ENCODE results near the gene NAXE. TPM values are rescaled to one million over a fixed set of nuclear protein-coding genes. Genes with fewer than 3 reads are reported as not detected.
"Not testable (repeated sequence)": the region's sequence is repeated elsewhere in the genome, so short reads cannot be mapped to it uniquely, and the experiment has no call there.

Gene NAXE
- total RNA-seq, 1 donor from 2014 or later, result 58.5 TPM

DNA sequence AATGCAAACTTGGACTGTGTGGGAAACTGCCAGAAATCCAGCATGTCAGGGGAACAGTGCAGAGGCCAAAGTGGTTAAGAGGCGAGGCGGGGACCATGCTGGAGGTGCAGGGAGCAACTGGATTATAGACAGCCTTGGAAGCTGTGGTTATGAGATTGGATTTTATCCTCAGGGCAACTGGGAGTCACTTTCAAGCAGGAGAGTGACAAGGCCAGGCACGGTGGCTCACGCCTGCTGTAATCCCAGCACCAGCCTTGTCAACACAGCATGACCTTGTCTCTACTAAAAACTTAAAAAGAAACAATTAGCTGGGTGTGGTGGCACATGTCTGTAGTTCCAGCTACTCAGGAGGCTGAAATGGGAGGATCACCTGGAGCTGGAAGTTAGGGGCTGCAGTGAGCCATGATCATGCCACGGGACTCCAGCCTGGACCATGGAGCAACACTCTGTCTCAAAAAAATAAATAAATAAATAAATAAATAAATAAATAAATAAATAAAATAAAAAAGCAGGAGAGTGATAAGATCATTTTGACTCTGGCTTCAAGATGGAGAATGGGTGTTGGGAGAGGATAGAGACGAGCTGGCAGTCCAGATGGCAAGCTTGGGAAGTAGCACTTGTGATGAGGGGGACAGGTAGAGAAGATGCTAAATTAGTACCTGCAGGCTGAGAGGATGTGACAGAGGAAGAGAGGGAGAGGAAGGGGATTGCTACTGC lies 31.2 kb downstream of the NAXE start:
- DNase-seq (ENCODE audit: low read depth in 2 of 2), result no peak

DNA sequence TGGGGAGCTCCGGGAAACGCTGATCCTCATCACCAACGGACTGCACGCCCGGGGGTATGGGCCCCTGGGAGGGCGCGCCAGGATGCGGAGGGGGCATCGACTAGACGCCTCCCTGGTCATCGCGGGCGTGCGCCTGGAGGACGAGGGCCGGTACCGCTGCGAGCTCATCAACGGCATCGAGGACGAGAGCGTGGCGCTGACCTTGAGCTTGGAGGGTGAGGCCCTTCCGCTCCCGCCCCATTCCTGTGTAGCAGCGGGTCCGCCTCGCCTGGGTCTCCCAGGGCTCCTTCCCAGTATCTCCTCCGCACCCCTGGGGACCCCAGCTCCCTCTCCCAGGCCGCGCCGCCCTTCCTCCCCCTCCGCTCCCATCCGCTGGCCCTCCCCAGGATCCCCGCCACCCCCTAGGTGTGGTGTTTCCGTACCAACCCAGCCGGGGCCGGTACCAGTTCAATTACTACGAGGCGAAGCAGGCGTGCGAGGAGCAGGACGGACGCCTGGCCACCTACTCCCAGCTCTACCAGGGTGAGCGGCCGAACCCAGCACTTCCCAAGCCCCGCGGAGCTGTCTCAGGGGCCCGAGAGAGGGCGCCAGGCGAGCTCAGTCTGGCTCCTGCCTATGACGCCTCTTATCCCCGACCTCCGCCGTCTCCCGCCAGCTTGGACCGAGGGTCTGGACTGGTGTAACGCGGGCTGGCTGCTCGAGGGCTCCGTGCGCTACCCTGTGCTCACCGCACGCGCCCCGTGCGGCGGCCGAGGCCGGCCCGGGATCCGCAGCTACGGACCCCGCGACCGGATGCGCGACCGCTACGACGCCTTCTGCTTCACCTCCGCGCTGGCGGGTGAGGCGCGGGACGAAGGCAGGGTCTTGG lies 32.6 kb downstream of the NAXE start:
- peak; percentile 49 to 54 for DNase-seq (ENCODE audit: low read depth in 2 of 2)

DNA sequence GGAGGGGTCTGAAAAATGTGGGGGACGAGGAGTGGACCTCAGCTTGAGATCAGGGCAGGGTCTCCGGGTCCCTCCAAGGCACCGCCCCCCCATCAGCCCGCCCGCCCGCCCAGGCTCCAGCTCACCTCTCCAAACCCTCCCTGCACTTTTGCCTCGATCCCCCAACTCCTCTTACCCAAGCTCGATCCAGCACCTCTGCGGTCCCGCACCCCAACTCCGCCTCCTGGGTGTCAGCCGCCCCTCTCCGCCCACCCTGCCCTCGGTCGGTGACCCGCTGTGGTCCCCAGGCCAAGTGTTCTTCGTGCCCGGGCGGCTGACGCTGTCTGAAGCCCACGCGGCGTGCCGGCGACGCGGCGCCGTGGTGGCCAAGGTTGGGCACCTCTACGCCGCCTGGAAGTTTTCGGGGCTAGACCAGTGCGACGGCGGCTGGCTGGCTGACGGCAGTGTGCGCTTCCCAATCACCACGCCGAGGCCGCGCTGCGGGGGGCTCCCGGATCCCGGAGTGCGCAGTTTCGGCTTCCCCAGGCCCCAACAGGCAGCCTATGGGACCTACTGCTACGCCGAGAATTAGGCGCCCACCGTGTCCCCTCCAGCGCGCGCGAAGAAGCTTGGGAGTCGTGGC lies 33.3 kb downstream of the NAXE start:
- no peak for DNase-seq (ENCODE audit: low read depth in 2 of 2)

DNA sequence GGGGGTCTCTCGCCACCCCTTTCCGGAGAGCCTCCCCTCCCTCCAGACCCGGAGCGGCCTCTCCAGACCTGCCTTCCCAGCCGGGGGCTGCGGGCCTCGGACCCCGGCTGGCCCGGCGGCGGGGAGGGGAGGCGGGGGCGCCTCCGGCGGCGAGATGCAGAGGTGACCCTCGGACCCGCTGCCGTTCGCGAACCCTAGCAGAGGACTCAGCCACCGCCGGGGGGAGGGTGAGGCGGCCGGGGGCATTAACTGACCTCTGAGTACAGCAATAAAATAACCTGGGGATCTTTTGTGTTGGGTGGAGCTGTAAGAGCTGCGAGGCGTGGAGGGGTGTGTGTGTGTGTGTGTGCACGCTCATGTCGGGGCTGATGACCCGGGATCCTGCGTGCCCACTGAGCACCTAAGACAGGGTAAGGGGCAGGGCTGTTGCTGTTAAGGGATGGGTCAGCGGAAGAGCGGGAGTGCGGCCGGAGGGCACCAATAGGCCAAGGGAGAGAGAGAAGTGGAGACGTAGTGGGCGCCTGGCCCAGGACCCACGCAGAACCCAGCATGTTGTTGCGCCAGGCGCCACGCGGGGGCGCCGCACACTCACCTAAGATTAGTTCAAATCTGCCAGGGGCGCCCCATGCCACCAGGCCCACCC lies 34.0 kb downstream of the NAXE start:
- DNase-seq (ENCODE audit: low read depth in 2 of 2), result peak; percentile 42 to 63

DNA sequence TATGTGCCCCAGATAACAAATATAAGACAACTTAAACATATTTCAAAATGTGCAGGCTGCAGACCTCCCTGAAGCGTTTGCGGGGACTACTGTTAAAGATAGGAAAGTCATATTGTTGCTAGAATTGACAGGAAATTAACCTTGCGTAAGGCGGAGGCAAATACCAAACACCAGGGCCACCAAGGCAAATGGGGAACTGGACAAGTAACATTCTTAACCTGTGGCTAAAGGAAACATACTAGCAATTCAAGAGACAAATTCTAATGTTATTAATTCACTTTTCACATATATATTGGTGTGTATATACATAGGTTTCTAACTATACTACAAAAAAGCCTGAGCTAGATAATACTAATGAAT lies 34.5 kb downstream of the NAXE start:
- DNase-seq (ENCODE audit: low read depth in 2 of 2), result no peak

DNA sequence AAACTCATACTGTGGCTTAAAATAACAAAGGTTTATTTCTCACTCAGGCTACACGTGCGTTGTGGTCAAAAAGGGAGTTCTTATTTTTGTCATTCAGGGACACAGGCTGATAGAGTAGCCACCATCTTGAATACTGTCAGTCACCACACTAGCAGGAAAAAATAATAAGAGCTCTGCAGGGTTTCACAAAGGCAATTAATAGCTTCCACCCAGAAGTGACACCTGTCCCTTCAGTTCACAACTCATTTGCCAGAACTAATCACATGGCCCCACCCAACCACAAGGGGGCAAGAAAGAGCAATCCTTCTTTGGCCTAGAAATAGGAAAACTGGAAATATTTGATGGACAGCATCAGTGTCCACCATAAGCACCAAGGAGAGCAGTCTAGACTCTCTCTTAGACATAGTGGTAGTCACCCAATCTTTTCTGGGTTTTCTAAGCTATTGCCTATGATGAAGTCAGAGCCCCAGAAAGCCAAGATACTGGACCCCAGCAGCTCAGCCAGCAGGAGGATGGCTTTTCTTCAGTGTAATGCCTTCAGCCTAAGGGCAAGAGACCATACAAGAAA lies 35.8 kb downstream of the NAXE start:
- DNase-seq (ENCODE audit: low read depth in 2 of 2), result peak; percentile 73 to 77

DNA sequence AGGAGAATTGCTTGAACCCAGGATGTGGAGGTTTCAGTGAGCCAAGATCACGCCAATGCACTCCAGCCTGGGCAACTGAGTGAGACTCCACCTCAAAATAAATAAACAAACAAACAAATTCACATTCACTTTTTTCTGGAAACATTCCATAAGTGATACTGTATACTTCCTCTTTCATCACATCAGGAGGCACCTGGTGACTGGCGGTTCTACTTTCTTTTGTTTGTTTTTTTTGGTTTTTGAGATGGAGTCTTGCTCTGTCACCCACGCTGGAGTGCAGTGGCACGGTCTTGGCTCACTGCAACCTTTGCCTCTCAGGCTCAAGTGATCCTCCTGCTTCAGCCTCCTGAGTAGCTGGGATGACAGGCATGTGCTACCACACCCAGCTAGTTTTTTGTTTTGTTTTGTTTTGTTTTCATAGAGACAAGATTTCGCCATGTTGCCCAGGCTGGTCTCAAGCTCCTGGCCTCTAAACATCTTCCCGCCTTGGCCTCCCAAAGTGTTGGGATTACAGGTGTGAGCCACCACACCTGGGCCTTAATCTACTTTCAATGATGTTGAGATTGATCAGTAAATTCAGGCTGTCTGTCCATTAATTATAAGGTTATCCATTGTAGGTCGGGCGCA lies 38.4 kb downstream of the NAXE start:
- no peak for DNase-seq (ENCODE audit: low read depth in 2 of 2)

DNA sequence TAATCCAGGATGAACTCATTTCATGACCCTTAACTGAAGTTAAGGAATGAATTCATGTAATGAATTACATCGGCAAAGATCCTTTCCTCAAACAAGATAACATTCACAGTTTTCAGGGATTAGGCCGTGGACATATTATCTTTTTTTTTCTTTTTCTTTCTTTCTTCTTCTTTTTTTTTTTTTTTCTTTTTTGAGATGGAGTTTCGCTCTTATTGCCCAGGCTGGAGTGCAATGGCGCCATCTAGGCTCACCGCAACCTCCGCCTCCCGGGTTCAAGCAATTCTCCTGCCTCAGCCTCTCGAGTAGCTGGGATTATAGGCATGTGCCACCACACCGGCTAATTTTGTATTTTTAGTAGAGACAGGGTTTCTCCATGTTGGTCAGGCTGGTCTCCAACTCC lies 39.6 kb downstream of the NAXE start:
- not testable (repeated sequence) for DNase-seq (ENCODE audit: low read depth in 2 of 2)

DNA sequence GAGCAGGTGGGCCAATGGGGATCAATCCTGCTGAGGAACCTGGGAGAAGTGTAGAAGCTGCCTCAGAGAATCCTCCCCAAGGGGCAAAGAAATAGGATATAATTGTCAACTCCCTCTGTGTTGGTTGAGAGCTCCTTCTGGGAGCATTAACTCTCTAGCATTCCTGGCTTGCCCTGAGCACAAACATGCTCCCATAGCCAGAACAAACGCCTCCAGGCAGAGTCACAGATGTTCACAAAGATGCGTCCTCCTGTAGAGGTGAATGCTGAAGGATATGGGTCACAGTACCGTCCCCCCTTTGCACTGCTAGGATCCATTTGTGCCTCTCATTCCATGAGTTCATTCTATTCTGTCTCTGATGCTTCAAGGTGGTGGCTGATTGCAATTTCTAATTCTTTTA lies 40.8 kb downstream of the NAXE start:
- DNase-seq (ENCODE audit: low read depth in 2 of 2), result no peak

DNA sequence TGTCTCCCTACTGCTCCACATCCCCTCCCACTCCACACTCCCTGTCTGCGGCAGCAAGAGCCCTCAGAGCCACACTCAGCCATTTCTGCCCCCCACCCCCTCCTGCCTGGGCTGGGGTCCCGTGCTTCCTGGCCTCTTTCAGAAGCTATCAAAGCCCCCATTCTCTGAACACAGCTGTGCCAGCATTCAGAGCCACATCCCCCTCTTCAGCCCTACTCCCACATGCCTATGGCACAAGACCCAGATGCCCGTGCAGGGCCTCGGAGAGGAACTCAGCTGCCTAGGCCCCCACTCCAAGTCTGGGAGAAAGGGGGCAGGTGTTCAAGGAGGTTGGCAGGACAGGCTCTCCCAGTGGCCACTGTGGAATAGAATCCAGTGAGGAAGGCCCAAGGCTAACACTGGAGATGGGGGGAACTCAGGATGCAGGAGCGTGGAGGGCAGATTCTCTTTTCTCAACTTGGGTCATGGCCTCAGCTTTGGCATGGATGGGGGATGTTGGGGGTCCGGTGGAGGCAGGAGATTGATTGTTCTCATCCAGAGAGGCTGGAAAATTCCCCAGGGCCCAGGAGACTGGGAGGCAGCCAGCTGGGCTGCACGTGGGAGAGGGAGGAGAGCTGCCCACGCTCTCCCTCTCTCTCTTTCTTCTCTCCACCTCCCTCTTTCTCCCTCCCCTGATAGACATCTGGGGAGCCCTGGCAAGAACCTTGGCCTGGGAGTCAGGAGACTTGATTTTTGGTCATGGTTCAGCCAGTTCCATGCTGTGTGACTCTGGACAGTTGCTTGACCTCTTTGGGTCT lies 46.8 kb downstream of the NAXE start:
- no peak for DNase-seq (ENCODE audit: low read depth in 2 of 2)

DNA sequence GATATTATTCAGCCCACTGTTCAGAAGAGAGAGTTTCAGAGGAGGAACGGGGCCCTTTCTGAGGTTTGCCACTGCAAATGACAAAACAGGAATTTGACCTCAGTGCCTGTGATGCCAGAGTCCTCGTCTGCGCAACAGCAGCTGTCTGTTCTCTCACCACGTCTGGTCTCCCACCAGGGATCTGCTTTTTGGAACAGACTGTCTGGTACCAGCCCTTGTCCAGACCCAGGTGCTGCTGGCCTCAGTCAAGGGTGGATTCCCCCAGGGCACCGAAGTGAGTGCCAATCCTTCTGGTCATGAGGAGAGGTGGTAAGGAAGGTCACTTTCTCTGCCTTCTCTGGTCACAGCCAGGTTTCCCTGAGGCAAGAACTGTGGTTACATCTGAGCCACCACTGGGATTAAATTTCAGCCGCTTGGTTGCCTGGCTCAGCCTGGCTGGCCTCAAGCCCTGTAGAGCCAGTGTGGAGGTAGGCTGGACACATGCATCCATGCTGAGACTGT lies 48.1 kb downstream of the NAXE start:
- DNase-seq (ENCODE audit: low read depth in 2 of 2), result no peak

DNA sequence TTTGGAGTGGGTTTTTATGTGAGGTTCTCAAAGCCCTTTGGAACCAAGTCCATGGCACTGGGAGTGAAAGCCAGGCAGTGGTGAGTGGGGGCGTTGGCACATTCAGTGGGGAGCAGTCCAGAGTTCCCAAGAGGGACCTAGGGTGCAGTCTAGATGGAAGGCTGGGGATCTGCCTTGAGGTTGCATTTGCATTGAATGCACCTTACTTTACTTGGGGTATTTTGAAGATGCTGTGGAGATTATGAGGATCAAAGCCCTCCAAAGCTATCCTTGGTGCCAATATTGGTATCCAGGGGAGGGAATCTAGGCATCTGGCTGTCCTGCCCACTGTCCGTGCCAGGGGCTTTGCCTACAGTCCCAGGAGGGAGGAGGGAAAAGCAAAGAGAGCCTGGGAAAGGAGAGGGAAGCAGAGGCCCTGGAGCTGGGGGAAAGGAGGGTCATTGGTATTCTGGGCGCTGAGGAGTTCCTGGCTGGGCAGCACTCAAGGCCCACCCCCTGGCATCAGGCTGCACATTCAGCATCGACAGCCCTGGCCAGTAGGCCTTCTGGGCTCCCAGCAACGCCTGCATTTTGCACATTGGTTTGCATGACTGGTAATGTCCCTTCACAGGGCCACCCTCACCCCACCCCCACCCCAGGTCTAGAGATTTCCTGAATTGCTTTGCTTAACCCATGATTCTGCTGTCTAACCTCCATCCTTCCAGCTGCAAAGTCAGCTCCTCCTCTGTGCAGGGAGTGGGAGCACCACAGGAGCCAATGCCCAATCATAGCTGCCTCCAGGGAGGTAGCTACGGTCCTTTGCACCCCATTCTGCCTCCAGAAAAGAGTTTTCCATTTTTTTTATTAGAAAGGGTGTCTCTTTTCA lies 49.5 kb downstream of the NAXE start:
- no peak for DNase-seq (ENCODE audit: low read depth in 2 of 2)

DNA sequence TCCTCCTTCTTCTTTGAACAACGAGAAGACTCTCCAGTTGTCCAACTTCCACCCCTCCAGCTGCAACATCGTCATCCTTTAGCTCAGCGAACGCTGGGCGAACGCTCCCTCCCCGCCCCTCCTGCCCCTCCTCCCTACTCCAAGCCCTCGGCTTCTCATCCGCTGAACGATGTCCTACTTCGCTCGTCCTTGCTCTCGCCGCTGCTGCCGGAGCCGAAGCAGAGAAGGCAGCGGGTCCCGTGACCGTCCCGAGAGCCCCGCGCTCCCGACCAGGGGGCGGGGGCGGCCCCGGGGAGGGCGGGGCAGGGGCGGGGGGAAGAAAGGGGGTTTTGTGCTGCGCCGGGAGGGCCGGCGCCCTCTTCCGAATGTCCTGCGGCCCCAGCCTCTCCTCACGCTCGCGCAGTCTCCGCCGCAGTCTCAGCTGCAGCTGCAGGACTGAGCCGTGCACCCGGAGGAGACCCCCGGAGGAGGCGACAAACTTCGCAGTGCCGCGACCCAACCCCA lies 50.2 kb downstream of the NAXE start, which contains the start of gene BCAN:
TSS of gene BCAN (plus strand) at position 357 of the 504 bp plus-strand sequence. CDS start 3,938 bp downstream, outside the sequence.
- DNase-seq (ENCODE audit: low read depth in 2 of 2), result no peak

DNA sequence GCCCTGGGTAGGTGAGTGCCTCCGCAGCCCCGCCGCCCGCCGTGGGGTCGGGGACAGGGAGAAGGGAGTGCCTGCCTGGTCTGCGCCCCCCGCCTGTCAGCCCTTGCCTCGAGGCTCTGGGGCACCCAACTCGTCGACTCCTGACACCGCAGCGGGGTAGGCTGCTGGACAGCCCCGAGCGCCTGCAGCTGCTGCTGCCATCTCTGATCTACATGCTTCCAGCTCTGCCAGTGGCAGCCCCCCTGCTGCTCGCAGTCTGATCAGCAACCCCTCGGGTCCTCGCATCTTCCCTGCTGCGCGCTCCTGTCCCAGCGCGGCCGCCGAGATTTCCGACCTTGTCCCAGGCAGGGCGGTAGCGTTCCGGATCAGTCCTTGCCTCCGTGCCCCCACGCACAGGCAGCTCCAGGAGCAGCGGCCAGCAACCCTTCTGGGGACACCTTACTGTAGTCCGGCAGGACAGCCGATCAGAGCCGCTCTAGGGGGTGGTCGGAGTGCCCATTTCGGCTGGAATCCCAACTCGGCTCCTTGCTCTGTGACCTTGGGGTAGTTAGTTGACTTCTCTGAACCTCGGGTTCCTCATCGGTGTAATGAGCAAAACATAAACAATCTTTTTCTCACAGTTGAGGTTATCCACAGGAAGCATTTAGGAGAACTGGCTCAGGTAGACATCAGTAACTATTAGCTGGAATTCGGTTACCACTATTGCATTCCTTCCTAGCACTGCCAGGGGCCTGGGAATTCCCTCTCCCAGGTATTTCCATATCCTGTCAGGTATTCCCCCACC lies 50.9 kb downstream of the NAXE start:
- DNase-seq (ENCODE audit: low read depth in 2 of 2), result no peak

DNA sequence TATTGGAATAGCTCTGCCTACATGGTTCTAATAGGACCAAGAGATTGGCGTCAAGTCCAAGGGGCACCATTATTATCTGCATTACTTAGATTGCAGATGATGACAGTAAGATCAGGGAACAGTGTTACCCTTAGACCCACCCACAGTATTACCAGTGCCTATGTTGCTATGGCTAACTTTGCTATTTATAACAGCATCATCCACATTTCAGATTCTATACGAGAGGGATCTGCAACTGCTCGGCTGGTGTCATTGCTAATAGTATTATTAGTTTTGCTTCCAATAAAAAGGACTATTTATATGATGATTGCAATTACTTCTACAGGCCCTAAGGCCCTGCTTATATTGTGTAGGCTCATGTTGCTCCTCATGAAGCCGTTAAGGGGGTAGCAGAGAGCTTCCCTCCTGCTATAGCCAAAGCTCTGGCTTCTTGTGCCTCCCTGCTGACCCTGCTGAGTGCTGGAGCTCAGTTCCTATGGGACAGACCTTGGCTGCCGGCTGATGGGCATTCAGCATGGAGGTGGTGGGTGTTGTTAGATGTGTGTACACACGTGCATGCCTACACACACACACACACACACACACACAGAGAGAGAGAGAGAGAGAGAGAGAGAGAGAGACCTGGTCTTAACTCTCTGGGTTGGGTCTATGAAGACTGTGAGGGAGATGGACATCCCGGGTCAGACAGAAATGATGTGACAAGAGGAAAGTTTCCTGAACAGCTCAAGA lies 51.6 kb downstream of the NAXE start:
- DNase-seq (ENCODE audit: low read depth in 2 of 2), result no peak

DNA sequence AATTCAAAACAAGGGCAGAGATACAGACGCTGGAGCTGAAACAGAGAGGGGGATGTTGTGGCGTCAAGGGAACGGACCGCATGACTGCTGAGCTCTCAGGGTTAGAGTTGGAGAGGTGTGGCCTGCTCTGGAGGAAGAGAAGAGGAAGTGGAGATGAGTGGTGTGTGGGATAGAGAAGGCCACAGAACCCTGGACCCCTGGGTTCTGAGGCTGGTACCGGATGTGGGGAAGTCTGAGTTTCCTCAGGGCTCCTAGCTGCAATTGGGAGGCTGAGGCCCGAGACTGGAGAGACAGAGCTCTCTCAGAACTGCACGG lies 52.2 kb downstream of the NAXE start:
- no peak for DNase-seq (ENCODE audit: low read depth in 2 of 2)
